ENCODE results near the gene ZACN.

ZACN gene

GRCh38 chr17:76086384-76086783, 7.4 kb downstream of the ZACN start:
- H3K27me3 ChIP-seq (ENCODE audit: low read length) = no peaks in the 10 kb centered on the region
- H3K79me2 ChIP-seq (ENCODE audit: insufficient read depth, low read length) = no peaks in the 10 kb centered on the region
- no peak overlapping the region for H2AFZ ChIP-seq (ENCODE audit: low read depth, low read length, severe bottlenecking)
- no peak overlapping the region for H3K4me2 ChIP-seq (ENCODE audit: low read depth, low read length, poor library complexity, severe bottlenecking)
- H3K9me3 ChIP-seq (ENCODE audit: insufficient read depth, low read length) = no peaks in the 10 kb centered on the region
- no peaks in the 10 kb centered on the region for H3F3A ChIP-seq (ENCODE audit: insufficient read depth)
- no peaks in the 10 kb centered on the region for H3K36me3 ChIP-seq (ENCODE audit: low read length)
- no peak overlapping the region for H3K27ac ChIP-seq (ENCODE audit: low read depth, low read length)
- H4K20me1 ChIP-seq (ENCODE audit: low read depth, low read length) = no peaks in the 10 kb centered on the region
- H3K9ac ChIP-seq (ENCODE audit: low read length) = no peak overlapping the region
- TF ChIP-seq EZH2phosphoT487 (conservative IDR thresholded peaks at IDR 0.05; ENCODE audit: low read length) (no peak), CTCF (IDR thresholded peaks at IDR 0.05; ENCODE audit: insufficient read depth, low read length, poor library complexity, severe bottlenecking) (no peak)
- no peak overlapping the region for H3K4me3 ChIP-seq (ENCODE audit: insufficient read depth, low read length, poor library complexity, severe bottlenecking)
- H3K9me2 ChIP-seq (replicated peaks; ENCODE audit: insufficient read depth, low read length) = no peaks in the 10 kb centered on the region

GRCh38 chr17:76087531-76087930, 8.5 kb downstream of the ZACN start:
- H4K20me1 ChIP-seq (ENCODE audit: low read depth, low read length) = no peaks in the 10 kb centered on the region
- no peak overlapping the region for H2AFZ ChIP-seq (ENCODE audit: low read depth, low read length, severe bottlenecking)
- H3K79me2 ChIP-seq (ENCODE audit: insufficient read depth, low read length) = no peaks in the 10 kb centered on the region
- no peak overlapping the region for H3K27ac ChIP-seq (ENCODE audit: low read depth, low read length)
- TF ChIP-seq EZH2phosphoT487 (conservative IDR thresholded peaks at IDR 0.05; ENCODE audit: low read length) (no peak), CTCF (IDR thresholded peaks at IDR 0.05; ENCODE audit: insufficient read depth, low read length, poor library complexity, severe bottlenecking) (no peak)
- H3K27me3 ChIP-seq (ENCODE audit: low read length) = no peaks in the 10 kb centered on the region
- no peak overlapping the region for H3K4me3 ChIP-seq (ENCODE audit: insufficient read depth, low read length, poor library complexity, severe bottlenecking)
- no peak overlapping the region for H3K9ac ChIP-seq (ENCODE audit: low read length)
- no peaks in the 10 kb centered on the region for H3K36me3 ChIP-seq (ENCODE audit: low read length)
- no peaks in the 10 kb centered on the region for H3K9me2 ChIP-seq (replicated peaks; ENCODE audit: insufficient read depth, low read length)
- no peaks in the 10 kb centered on the region for H3F3A ChIP-seq (ENCODE audit: insufficient read depth)
- H3K4me2 ChIP-seq (ENCODE audit: low read depth, low read length, poor library complexity, severe bottlenecking) = no peak overlapping the region
- H3K9me3 ChIP-seq (ENCODE audit: insufficient read depth, low read length) = no peaks in the 10 kb centered on the region

GRCh38 chr17:76088041-76088867, 9.3 kb downstream of the ZACN start:
- H3K9me2 ChIP-seq (replicated peaks; ENCODE audit: insufficient read depth, low read length) = no peaks in the 10 kb centered on the region
- no peak for TF ChIP-seq CTCF (IDR thresholded peaks at IDR 0.05; ENCODE audit: insufficient read depth, low read length, poor library complexity, severe bottlenecking)
- TF ChIP-seq EZH2phosphoT487 (conservative IDR thresholded peaks at IDR 0.05; ENCODE audit: low read length) = no peak
- H3K4me3 ChIP-seq (ENCODE audit: insufficient read depth, low read length, poor library complexity, severe bottlenecking) = no peak overlapping the region
- no peak overlapping the region for H3K27ac ChIP-seq (ENCODE audit: low read depth, low read length)
- H2AFZ ChIP-seq (ENCODE audit: low read depth, low read length, severe bottlenecking) = no peak overlapping the region
- H3K27me3 ChIP-seq (ENCODE audit: low read length) = no peaks in the 10 kb centered on the region
- H4K20me1 ChIP-seq (ENCODE audit: low read depth, low read length) = no peaks in the 10 kb centered on the region
- H3F3A ChIP-seq (ENCODE audit: insufficient read depth) = no peaks in the 10 kb centered on the region
- H3K9me3 ChIP-seq (ENCODE audit: insufficient read depth, low read length) = no peaks in the 10 kb centered on the region
- H3K79me2 ChIP-seq (ENCODE audit: insufficient read depth, low read length) = no peaks in the 10 kb centered on the region
- H3K9ac ChIP-seq (ENCODE audit: low read length) = no peak overlapping the region
- H3K4me2 ChIP-seq (ENCODE audit: low read depth, low read length, poor library complexity, severe bottlenecking) = no peak overlapping the region
- no peaks in the 10 kb centered on the region for H3K36me3 ChIP-seq (ENCODE audit: low read length)
